Chondrocyte (in vitro differentiated cells): ENCODE results near the gene CA12. TPM values are rescaled to one million over a fixed set of nuclear protein-coding genes. Genes with fewer than 3 reads are reported as not detected.

Experiments
- DNase-seq: peaks from one replicate; pipeline ENCODE4 v3.0.0; 2021; ENCODE audit warnings: mixed read lengths, low spot score
- H3K27ac Mint-ChIP-seq: one replicate; pipeline ENCODE4 v1.8.0; 2021; ENCODE audit warnings: mild to moderate bottlenecking, moderate library complexity, mixed read lengths; ENCODE audit not compliant: unreplicated experiment
- H3K27me3 Mint-ChIP-seq: 2 replicates; pipeline ENCODE4 v1.8.0; 2021; ENCODE audit warnings: low read depth, mixed read lengths
- H3K36me3 Mint-ChIP-seq: 2 replicates; pipeline ENCODE4 v1.8.0; 2021; ENCODE audit warnings: low read depth, mixed read lengths
- H3K4me1 Mint-ChIP-seq: 2 replicates; pipeline ENCODE4 v1.8.0; 2021; ENCODE audit warnings: low read depth, mild to moderate bottlenecking, mixed read lengths
- H3K4me3 Mint-ChIP-seq: one replicate; pipeline ENCODE4 v1.8.0; 2021; ENCODE audit warnings: mild to moderate bottlenecking, moderate library complexity, mixed read lengths; ENCODE audit not compliant: unreplicated experiment
- H3K9me3 Mint-ChIP-seq: 2 replicates; pipeline ENCODE4 v1.8.0; 2021; ENCODE audit warnings: low read depth, mixed read lengths
- CTCF ChIP-seq: fragments of 200-600 bp; sonication (generic); IDR thresholded peaks from 2 replicates; pipeline ENCODE4 v1.5.0; 2021; ENCODE audit warnings: antibody characterized with exemption, mild to moderate bottlenecking, moderate library complexity
- total RNA-seq: library from RNA; stranded (reverse); gene quantifications from 3 replicates; pipeline ENCODE4 v1.2.1, GENCODE V29; 2021

Gene CA12
- total RNA-seq, 1 donor from 2014 or later: 6.9 TPM

- H3K4me3 Mint-ChIP-seq: no peak overlapping the region
- H3K27me3 Mint-ChIP-seq: peaks cover 5% of the 10 kb centered on the region
- no peaks in the 10 kb centered on the region for H3K9me3 Mint-ChIP-seq
- peaks cover 2% of the 10 kb centered on the region for H3K36me3 Mint-ChIP-seq
- no peak for DNase-seq
- TF ChIP-seq CTCF: no peak
- no peak overlapping the region for H3K27ac Mint-ChIP-seq
- peaks cover 16% of the 10 kb centered on the region for H3K4me1 Mint-ChIP-seq
Observed at GRCh38 chr15:63334821-63335220, 46.8 kb downstream of the CA12 start.

DNA sequence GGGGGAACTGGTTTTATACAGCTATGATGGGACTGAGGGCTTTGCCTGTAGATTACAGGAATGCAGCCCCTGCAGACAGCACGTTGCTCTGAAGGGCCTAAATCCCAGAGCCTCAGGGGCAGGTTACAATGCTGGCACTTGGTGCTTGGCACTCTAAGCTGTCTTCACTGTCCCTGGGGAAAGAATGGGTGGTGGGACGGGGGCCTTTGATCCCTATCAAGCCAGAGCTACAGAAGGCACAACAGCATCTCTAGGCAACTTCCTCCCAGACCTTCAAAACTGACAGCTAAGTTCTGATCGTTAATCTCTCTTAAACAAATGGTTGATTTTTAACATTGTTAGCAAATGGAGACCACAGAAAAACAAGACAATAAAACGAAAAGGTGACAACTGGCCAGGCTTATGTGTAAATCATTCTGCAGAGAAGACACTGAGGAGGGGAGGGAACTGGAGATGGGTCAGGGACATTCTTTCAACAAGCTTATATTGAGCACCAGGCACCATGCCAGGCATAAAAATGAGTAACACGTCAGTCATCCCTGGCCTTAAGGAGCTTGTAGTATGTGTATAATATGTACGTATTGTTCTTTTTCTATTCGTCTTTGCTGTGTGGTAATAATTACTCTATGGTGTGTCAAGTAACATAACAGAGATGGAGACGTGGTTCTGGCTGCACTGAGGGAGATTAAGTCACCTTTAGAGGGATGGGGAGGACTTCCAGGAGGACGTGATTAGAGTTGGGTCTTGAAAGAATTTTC, 49.1 kb downstream of the CA12 start:
- Mint-ChIP-seq H3K27me3 (no peaks in the 10 kb centered on the region), H3K9me3 (no peaks in the 10 kb centered on the region), H3K4me1 (peaks cover 16% of the 10 kb centered on the region), H3K36me3 (peaks cover 2% of the 10 kb centered on the region), H3K4me3 (no peak overlapping the region), H3K27ac (peak overlapping the region; percentile 56)
- no peak for TF ChIP-seq CTCF
- no peak for DNase-seq

DNA sequence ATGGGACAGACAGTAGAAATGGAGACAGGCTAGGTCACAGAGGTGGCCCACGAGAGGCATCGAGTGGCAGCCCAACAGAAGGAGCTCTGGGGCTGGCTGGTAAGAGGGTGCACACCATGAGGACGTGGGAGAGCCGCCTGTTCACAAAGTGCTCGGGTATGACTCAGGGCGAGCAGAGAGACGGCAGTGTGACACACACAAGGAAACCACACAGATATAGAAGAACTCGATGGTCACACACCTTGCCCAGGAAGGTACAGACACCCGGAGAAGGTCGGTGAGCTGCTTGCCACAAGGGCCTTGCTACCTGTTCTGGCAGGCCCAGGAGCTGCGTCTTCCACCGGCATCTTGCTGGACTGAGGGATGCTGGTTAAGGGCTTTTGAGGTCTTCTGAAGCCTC, 50.2 kb downstream of the CA12 start:
- peaks cover 2% of the 10 kb centered on the region for H3K36me3 Mint-ChIP-seq
- no peaks in the 10 kb centered on the region for H3K27me3 Mint-ChIP-seq
- H3K27ac Mint-ChIP-seq: no peak overlapping the region
- peaks cover 16% of the 10 kb centered on the region for H3K4me1 Mint-ChIP-seq
- H3K9me3 Mint-ChIP-seq: no peaks in the 10 kb centered on the region
- no peak overlapping the region for H3K4me3 Mint-ChIP-seq
- TF ChIP-seq CTCF: no peak
- DNase-seq: no peak

- H3K27ac Mint-ChIP-seq: no peak overlapping the region
- no peaks in the 10 kb centered on the region for H3K27me3 Mint-ChIP-seq
- DNase-seq: no peak
- H3K36me3 Mint-ChIP-seq: peaks cover 2% of the 10 kb centered on the region
- H3K4me1 Mint-ChIP-seq: peaks cover 16% of the 10 kb centered on the region
- no peaks in the 10 kb centered on the region for H3K9me3 Mint-ChIP-seq
- no peak for TF ChIP-seq CTCF
- H3K4me3 Mint-ChIP-seq: no peak overlapping the region
Observed at GRCh38 chr15:63330926-63331325, 50.7 kb downstream of the CA12 start.

DNA sequence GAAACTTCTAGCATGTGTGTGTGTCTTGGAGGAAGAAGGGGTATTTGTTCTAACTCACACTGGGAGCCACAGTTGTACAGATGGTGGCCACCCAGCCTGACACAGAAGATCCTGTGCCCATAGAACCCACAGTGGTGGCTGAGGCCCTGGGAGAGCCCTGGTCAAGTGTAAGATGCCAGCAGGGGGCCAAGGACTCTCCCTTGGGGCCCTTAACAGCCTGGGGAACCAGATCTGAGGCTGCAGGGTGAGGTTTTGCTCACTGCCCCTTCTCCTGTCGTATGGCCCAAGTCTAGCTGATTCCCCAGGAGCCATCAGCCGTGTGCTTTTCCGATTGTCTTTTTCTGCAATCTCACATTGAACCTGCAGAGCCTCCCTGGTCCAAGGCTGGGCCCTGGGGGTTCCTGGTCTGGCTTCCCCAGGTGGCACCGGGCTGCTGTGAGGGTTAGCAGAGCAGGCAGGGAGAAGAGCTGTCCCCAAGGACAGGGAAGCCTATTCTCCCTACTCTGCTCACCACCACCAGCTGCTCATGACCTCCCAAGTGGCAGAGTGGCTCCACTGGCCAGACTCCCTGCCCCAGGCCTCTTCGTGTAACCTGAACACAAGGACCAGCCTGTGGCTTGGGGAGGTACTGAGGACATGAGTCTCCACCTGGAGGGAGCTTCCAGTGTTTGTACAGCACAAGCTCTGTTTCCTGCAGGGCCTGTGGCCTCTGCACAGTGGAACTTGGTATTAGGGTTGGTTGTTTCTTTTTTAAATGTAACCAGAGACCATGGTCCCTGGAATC, 51.9 kb downstream of the CA12 start:
- H3K9me3 Mint-ChIP-seq: no peaks in the 10 kb centered on the region
- DNase-seq: no peak
- TF ChIP-seq CTCF: no peak

More for the DNA sequence above, 51.9 kb downstream of the CA12 start:
- H3K4me3 Mint-ChIP-seq: no peak overlapping the region
- H3K4me1 Mint-ChIP-seq: peaks cover 16% of the 10 kb centered on the region
- no peak overlapping the region for H3K27ac Mint-ChIP-seq
- H3K36me3 Mint-ChIP-seq: peaks cover 2% of the 10 kb centered on the region
- no peaks in the 10 kb centered on the region for H3K27me3 Mint-ChIP-seq
